Activated T-cell treated with anti-CD3 and anti-CD28 coated beads, Interleukin-2, amount 50 U/mL, for 72 hours (primary cell): ENCODE data around the gene PCIF1. TPM values are rescaled to one million over a fixed set of nuclear protein-coding genes. Genes with fewer than 3 reads are reported as not detected.
"Not testable (repeated sequence)": the region's sequence is repeated elsewhere in the genome, so short reads cannot be mapped to it uniquely, and the experiment has no call there.

ENCODE experiments used
- ATAC-seq, 2 donors: fragments of 150-1000 bp; cut with Tn5 transposase; replicated peaks in 1 of 2; 2 replicates each; pipeline ENCODE4 v1.10.0; 2021; ENCODE audit warnings: moderate library complexity in 2 of 2, mild to moderate bottlenecking in 1 of 2
- DNase-seq, 2 donors: peaks; one replicate each; pipeline ENCODE4 v3.0.0; 2021 to 2022; ENCODE audit warnings: mixed read lengths in 1 of 2
- H3K27ac Mint-ChIP-seq: one replicate; pipeline ENCODE4 v1.8.0; 2022; ENCODE audit warnings: mild to moderate bottlenecking, moderate library complexity, mixed read lengths
- H3K27me3 Mint-ChIP-seq: one replicate; pipeline ENCODE4 v1.8.0; 2022; ENCODE audit warnings: low read depth, mixed read lengths
- H3K36me3 Mint-ChIP-seq, 2 donors: one replicate each; pipeline ENCODE4 v1.8.0; 2022; ENCODE audit warnings: mixed read lengths in 2 of 2, mild to moderate bottlenecking in 1 of 2; ENCODE audit not compliant: insufficient read depth in 2 of 2
- H3K4me1 Mint-ChIP-seq: one replicate; pipeline ENCODE4 v1.8.0; 2022; ENCODE audit warnings: low read depth, mixed read lengths
- H3K4me3 Mint-ChIP-seq, 2 donors: one replicate each; pipeline ENCODE4 v1.8.0; 2022; ENCODE audit warnings: mild to moderate bottlenecking in 2 of 2, mixed read lengths in 2 of 2, moderate library complexity in 2 of 2
- H3K9me3 Mint-ChIP-seq, 2 donors: one replicate each; pipeline ENCODE4 v1.8.0; 2022; ENCODE audit warnings: mixed read lengths in 2 of 2
- total RNA-seq, 2 donors: library from RNA; stranded (reverse); gene quantifications; one replicate each; pipeline ENCODE4 v1.2.3, GENCODE V29; 2022

PCIF1 gene
- total RNA-seq, 2 donors from 2014 or later = 38.7 to 42.0 TPM

DNA sequence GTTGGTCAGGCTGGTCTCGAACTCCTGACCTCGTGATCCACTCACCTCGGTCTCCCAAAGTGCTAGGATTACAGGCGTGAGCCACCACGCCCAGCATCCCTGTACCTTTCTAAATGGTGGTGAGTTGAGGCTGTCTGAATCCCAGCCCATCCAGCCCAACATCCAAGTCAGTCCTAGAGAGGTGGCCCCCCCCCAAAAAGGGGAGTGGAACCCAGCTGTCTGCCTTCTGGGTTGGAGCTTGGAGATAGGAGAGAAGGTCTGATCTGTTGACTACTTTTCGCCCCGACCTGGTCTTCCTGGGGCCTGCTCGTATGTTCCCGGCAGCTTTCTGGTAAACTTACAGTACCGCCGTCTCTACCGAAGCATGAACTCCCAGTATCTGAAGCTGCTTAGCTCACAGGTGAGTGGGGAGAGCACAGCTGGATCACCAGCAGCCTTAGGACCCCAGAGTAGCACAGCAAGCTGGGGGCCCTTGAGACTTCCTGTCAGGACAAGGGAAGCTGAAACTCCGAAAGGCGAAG lies 37.8 kb upstream of the PCIF1 start:
- no peak for DNase-seq

DNA sequence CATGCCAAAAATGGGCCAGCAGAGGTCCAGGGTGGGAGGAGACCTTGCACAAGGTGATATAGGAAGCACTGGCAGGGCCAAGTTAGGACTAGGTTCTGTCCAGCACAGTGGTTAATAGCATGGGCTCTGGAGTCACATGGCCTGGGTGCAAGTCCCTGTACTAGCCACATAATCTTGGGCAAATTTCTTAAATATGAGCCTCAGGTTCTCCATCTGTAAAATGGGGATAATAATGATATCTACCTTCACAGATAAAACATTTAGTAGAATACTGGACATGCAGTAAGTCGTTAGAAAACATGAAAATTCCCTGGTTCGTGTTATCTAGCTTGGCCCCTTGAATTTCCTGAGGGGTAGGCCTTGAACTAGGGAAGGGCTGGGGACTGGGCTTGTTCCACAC lies 37.2 kb upstream of the PCIF1 start:
- Mint-ChIP-seq H3K9me3 (no peaks in the 10 kb centered on the region), H3K36me3 (peaks cover 0 to 2% of the 10 kb centered on the region in 2 donors), H3K4me3 (no peak overlapping the region), H3K27ac (no peak overlapping the region), H3K4me1 (peaks cover 6% of the 10 kb centered on the region), H3K27me3 (no peaks in the 10 kb centered on the region)
- no peak for ATAC-seq
- DNase-seq = no peak

More for the DNA sequence above, 37.8 kb upstream of the PCIF1 start:
- Mint-ChIP-seq H3K27me3 (no peaks in the 10 kb centered on the region), H3K4me3 (no peak overlapping the region), H3K4me1 (peaks cover 12% of the 10 kb centered on the region), H3K36me3 (peaks cover 0 to 2% of the 10 kb centered on the region in 2 donors), H3K27ac (no peak overlapping the region), H3K9me3 (no peaks in the 10 kb centered on the region)
- ATAC-seq = no peak

- H3K4me1 Mint-ChIP-seq = peaks cover 2% of the 10 kb centered on the region
- no peaks in the 10 kb centered on the region for H3K27me3 Mint-ChIP-seq
- no peaks in the 10 kb centered on the region for H3K9me3 Mint-ChIP-seq
- H3K4me3 Mint-ChIP-seq = no peak overlapping the region
- DNase-seq (no peak), ATAC-seq (no peak)
- peaks cover 0 to 2% of the 10 kb centered on the region in 2 donors for H3K36me3 Mint-ChIP-seq
- H3K27ac Mint-ChIP-seq = no peak overlapping the region
Observed at GRCh38 chr20:45897692-45898091, 36.8 kb upstream of the PCIF1 start.

GRCh38 chr20:45898285-45898684 lies 36.2 kb upstream of the PCIF1 start:
- no peak overlapping the region for H3K27ac Mint-ChIP-seq

GRCh38 chr20:45899046-45899835 lies 35.2 kb upstream of the PCIF1 start:
- no peaks in the 10 kb centered on the region for H3K27me3 Mint-ChIP-seq
- ATAC-seq (no peak), DNase-seq (no peak)
- H3K4me1 Mint-ChIP-seq = no peaks in the 10 kb centered on the region
- no peak overlapping the region for H3K4me3 Mint-ChIP-seq
- H3K9me3 Mint-ChIP-seq = no peaks in the 10 kb centered on the region
- H3K36me3 Mint-ChIP-seq = no peaks in the 10 kb centered on the region
- H3K27ac Mint-ChIP-seq = no peak overlapping the region

More at GRCh38 chr20:45898285-45898684, 36.2 kb upstream of the PCIF1 start:
- no peak for DNase-seq
- Mint-ChIP-seq H3K4me1 (no peaks in the 10 kb centered on the region), H3K9me3 (no peaks in the 10 kb centered on the region), H3K4me3 (no peak overlapping the region), H3K27me3 (no peaks in the 10 kb centered on the region), H3K36me3 (peaks cover 0 to 2% of the 10 kb centered on the region in 2 donors)
- ATAC-seq = no peak

DNA sequence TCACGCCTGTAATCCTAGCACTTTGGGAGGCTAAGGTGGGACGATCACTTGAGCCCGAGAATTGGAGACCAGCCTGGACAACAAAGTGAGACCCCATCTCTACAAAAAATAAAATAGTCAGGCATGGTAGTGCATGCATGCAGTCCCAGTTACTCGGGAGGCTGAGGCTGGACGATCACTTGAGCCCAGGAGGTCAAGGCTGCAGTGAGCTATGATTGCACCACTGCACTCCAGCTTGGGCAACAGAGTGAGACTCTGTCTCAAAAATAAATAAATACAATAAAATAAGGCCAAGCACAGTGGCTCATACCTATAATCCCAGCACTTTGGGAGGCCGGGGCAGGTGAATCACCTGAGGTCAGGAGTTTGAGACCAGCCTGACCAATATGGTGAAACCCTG lies 33.2 kb upstream of the PCIF1 start:
- H3K4me3 Mint-ChIP-seq, ATAC-seq, H3K36me3 Mint-ChIP-seq, H3K4me1 Mint-ChIP-seq, H3K27ac Mint-ChIP-seq, H3K9me3 Mint-ChIP-seq, DNase-seq, H3K27me3 Mint-ChIP-seq: not testable (repeated sequence)

- Mint-ChIP-seq H3K36me3 (no peaks in the 10 kb centered on the region), H3K27ac (no peak overlapping the region), H3K27me3 (no peaks in the 10 kb centered on the region), H3K4me3 (no peak overlapping the region), H3K9me3 (no peaks in the 10 kb centered on the region), H3K4me1 (no peaks in the 10 kb centered on the region)
- no peak for ATAC-seq
- DNase-seq = no peak
Observed at GRCh38 chr20:45902199-45902701, 32.2 kb upstream of the PCIF1 start.

- peaks cover 8% of the 10 kb centered on the region for H3K4me1 Mint-ChIP-seq
- H3K27ac Mint-ChIP-seq = no peak overlapping the region
- H3K27me3 Mint-ChIP-seq = no peaks in the 10 kb centered on the region
- H3K36me3 Mint-ChIP-seq = no peaks in the 10 kb centered on the region
- H3K9me3 Mint-ChIP-seq = no peaks in the 10 kb centered on the region
- ATAC-seq (no peak), DNase-seq (no peak)
- no peak overlapping the region for H3K4me3 Mint-ChIP-seq
Observed at GRCh38 chr20:45904583-45905504, 29.6 kb upstream of the PCIF1 start.

DNA sequence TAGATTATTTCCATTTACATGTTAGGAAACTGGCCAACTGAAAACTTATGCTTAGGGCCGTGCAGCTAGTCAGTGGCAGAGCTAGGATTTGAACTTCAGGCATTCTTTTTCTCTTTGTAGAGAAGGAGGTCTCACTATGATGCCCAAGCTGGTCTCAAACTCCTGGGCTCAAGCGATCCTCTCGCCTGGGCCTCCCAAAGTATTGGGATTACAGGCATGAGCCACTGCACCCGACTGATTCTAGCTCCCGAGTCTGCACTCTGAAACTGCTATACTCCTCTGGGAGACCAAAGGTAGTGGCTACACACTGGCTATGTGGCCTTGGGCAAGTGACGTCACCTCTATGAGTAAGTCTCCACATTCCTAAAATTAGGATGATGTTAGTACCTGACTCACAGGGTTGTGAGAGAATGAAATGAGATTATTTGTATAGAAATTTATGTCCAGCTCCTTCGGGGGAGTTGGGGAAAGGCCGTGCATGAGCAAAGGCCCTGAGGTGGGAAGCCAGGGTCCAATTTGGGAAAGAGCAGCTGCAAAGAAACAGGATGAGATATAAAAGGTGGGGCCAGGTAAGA lies 28.9 kb upstream of the PCIF1 start:
- Mint-ChIP-seq H3K4me3 (no peak overlapping the region), H3K4me1 (peaks cover 12% of the 10 kb centered on the region), H3K9me3 (no peaks in the 10 kb centered on the region), H3K36me3 (no peaks in the 10 kb centered on the region), H3K27me3 (no peaks in the 10 kb centered on the region), H3K27ac (no peak overlapping the region)
- DNase-seq = no peak
- no peak for ATAC-seq

DNA sequence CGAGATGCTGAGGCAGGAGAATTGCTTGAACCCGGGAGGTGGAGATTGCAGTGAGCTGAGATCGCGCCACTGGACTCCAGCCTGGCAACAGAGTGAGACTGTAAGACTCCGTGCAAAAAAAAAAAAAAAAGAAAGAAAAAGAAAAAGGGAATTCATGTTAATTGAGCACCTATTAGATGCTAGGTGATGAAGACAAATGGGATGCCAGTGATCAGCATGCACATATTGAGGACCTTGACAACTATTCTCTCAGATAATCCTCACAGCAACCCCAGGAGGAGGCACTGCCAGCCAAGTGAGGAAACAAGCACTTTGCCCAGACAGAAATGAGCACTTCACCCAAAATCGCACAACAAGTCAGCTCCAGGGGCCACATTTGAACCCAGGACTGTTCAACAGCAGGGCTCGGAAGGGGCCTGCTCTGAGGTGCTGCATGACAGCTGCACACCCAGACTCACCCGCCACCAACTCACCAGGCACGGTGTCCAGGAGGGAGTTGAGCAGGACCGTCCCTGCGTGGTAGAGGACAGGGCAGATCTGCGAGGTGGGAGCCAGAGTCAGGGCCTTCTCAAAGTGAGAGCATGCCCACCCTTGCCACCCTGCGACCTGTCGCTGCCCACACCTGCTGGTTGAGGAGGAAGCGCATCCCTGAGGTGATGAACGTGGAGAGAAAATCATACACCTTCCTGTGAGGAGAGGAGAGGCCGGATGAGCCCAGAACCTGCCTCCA lies 27.1 kb upstream of the PCIF1 start:
- no peaks in the 10 kb centered on the region for H3K36me3 Mint-ChIP-seq
- H3K4me3 Mint-ChIP-seq = no peak overlapping the region
- no peak overlapping the region for H3K27ac Mint-ChIP-seq
- ATAC-seq = no peak
- peaks cover 23% of the 10 kb centered on the region for H3K4me1 Mint-ChIP-seq
- DNase-seq = no peak
- no peaks in the 10 kb centered on the region for H3K9me3 Mint-ChIP-seq
- H3K27me3 Mint-ChIP-seq = no peaks in the 10 kb centered on the region

GRCh38 chr20:45908084-45908483 lies 26.4 kb upstream of the PCIF1 start:
- no peaks in the 10 kb centered on the region for H3K9me3 Mint-ChIP-seq
- no peak overlapping the region for H3K27ac Mint-ChIP-seq
- H3K4me1 Mint-ChIP-seq = peaks cover 24% of the 10 kb centered on the region
- H3K36me3 Mint-ChIP-seq = no peaks in the 10 kb centered on the region
- DNase-seq = no peak
- no peak for ATAC-seq
- no peak overlapping the region for H3K4me3 Mint-ChIP-seq
- no peaks in the 10 kb centered on the region for H3K27me3 Mint-ChIP-seq

DNA sequence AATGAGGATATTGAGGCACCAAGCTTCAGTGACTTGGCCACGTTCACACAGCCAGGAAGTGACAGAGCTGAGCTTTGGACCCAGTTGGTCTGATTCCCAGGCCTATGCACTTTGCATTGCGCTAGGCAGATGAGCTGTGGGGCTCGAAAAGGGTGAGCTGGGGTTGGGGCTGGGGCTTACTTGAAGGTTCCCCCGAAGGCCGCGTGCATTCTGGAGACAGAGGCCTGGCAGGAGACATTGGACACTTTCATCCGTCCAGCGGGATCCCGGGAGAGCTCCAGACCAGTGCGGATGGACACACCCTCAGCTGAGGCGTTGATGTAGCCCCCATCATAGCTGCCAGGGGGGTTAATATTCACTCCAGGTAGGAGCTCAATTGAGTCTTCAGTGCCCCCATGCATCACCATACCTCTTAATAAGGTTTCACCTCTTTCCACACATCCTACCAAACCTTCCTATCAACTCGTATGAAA lies 25.1 kb upstream of the PCIF1 start:
- Mint-ChIP-seq H3K27ac (no peak overlapping the region), H3K36me3 (no peaks in the 10 kb centered on the region), H3K27me3 (peaks cover 5% of the 10 kb centered on the region), H3K4me3 (no peak overlapping the region), H3K4me1 (peaks cover 24% of the 10 kb centered on the region), H3K9me3 (no peaks in the 10 kb centered on the region)
- DNase-seq (no peak), ATAC-seq (no peak)
